SKM-1 treated with dmso at 0.1 percent for 144 hours (cell line): ENCODE results near the gene SERGEF.
"Not testable (repeated sequence)": the region's sequence is repeated elsewhere in the genome, so short reads cannot be mapped to it uniquely, and the experiment has no call there.

Source experiments
- DNase-seq: peaks from one replicate; lab custom pipeline; 2025; ENCODE audit not compliant: unreplicated experiment; lab: John Stamatoyannopoulos, UW

SERGEF gene

GRCh38 chr11:17915500-17916143 is 97.2 kb downstream of the SERGEF start:
- no peak for DNase-seq

- DNase-seq = no peak
Observed at GRCh38 chr11:17914957-17915356, 97.9 kb downstream of the SERGEF start.

- no peak for DNase-seq
Observed at GRCh38 chr11:17907046-17907445, 105.8 kb downstream of the SERGEF start.

- DNase-seq = no peak
Observed at GRCh38 chr11:17906436-17906835, 106.4 kb downstream of the SERGEF start.

- DNase-seq = no peak
Observed at GRCh38 chr11:17905477-17905876, 107.4 kb downstream of the SERGEF start.

GRCh38 chr11:17901481-17901880 is 111.4 kb downstream of the SERGEF start:
- DNase-seq = no peak

GRCh38 chr11:17898782-17899181 is 114.1 kb downstream of the SERGEF start:
- no peak for DNase-seq

- no peak for DNase-seq
Observed at GRCh38 chr11:17898071-17898470, 114.8 kb downstream of the SERGEF start.

- no peak for DNase-seq
Observed at GRCh38 chr11:17897495-17897894, 115.4 kb downstream of the SERGEF start.

- DNase-seq = not testable (repeated sequence)
Observed at GRCh38 chr11:17896496-17897151, 116.2 kb downstream of the SERGEF start.

GRCh38 chr11:17894929-17895658 is 117.8 kb downstream of the SERGEF start:
- DNase-seq = no peak

GRCh38 chr11:17892409-17892808 is 120.4 kb downstream of the SERGEF start:
- DNase-seq = no peak

GRCh38 chr11:17890325-17890724 is 122.5 kb downstream of the SERGEF start:
- no peak for DNase-seq

GRCh38 chr11:17887779-17888178 is 125.1 kb downstream of the SERGEF start:
- DNase-seq = no peak

GRCh38 chr11:17883946-17884345 is 128.9 kb downstream of the SERGEF start:
- DNase-seq = no peak

- no peak for DNase-seq
Observed at GRCh38 chr11:17883057-17883456, 129.8 kb downstream of the SERGEF start.

GRCh38 chr11:17878743-17879142 is 134.1 kb downstream of the SERGEF start:
- DNase-seq = no peak

- no peak for DNase-seq
Observed at GRCh38 chr11:17877886-17878285, 135.0 kb downstream of the SERGEF start.

GRCh38 chr11:17876827-17877226 is 136.0 kb downstream of the SERGEF start:
- no peak for DNase-seq

GRCh38 chr11:17875891-17876290 is 137.0 kb downstream of the SERGEF start:
- DNase-seq = no peak

GRCh38 chr11:17873586-17873985 is 139.3 kb downstream of the SERGEF start:
- no peak for DNase-seq

GRCh38 chr11:17868398-17868797 is 144.4 kb downstream of the SERGEF start:
- not testable (repeated sequence) for DNase-seq
